ENCODE measurements around the gene OR4D6.

- no peak for TF ChIP-seq CTCF (IDR thresholded peaks at IDR 0.05; ENCODE audit: low read depth, low read length, missing input control)
- TF ChIP-seq REST (IDR thresholded peaks at IDR 0.05) = no peak
- TF ChIP-seq RXRA (IDR thresholded peaks at IDR 0.05) = no peak
- no peak for TF ChIP-seq EGR1 (IDR thresholded peaks at IDR 0.05; ENCODE audit: low read depth in 2 of 2)
- TF ChIP-seq ZBTB33 (IDR thresholded peaks at IDR 0.05) = no peak
Measured at GRCh38 chr11:59418156-59418555, 38.6 kb upstream of the OR4D6 start.

Measured in liver (tissue), 3 donors.